ENCODE measurements around the gene CCDC91.

- TF ChIP-seq CTCF (conservative IDR thresholded peaks at IDR 0.05; ENCODE audit: low read depth, low read length) (no peak), EZH2 (IDR thresholded peaks at IDR 0.05; ENCODE audit: borderline replicate concordance, low read depth, low read length, poor library complexity, severe bottlenecking) (no peak)
Measured at GRCh38 chr12:28231248-28231647, 41.0 kb downstream of the CCDC91 start.

All from A673 (cell line).